HG02798 (cell line): Measurements from ENCODE around the gene TMEM219.
"Not testable (repeated sequence)": the region's sequence is repeated elsewhere in the genome, so short reads cannot be mapped to it uniquely, and the experiment has no call there.

ENCODE experiments used
- ATAC-seq: cut with Tn5 transposase; IDR thresholded peaks from one replicate; pipeline ENCODE4 v1.9.1; 2021; ENCODE audit warnings: mild to moderate bottlenecking; ENCODE audit not compliant: unreplicated experiment, poor library complexity

Gene TMEM219

DNA sequence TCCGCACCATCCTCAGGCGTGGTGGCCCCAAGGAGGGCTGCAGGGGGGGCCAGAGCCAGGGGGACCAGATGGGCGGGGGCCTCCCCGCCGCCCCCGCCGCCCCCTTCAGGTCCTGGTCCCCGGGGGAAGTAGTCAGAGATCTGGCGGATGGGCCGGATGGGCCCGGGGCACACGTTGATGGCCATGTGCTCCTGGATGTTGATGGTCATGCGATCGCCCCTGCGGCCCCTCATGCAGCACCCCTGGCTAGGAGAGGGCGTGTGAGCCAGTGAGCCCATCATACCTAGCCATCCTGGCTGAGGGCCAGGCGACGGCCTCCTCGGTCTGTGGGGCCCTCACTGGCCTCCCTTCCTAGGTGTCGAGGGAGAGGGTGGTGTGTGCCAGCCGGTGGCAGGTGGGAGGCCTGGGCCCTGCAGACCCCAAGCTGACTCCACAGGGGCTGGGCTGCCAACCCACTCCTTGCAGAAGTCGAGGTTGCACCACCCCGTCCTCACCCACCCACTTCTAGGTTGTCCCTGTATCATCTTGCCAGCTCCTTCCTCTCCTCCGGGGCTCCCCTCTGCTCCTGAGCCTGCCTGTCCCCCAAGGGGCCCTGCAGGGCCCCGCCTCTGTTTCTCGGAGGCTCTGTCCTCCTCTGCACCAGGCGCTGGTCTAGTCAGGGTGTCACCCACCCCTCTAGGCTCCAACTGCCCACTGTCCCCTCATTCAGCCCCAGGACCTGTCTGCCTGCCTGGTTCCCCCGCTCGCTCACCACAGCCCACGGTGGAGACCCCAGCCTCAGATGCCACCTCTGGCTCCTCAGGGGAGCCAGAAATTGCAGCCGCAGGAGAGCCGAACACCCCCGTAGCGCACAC is 48.3 kb downstream of the TMEM219 start:
- no peak for ATAC-seq

DNA sequence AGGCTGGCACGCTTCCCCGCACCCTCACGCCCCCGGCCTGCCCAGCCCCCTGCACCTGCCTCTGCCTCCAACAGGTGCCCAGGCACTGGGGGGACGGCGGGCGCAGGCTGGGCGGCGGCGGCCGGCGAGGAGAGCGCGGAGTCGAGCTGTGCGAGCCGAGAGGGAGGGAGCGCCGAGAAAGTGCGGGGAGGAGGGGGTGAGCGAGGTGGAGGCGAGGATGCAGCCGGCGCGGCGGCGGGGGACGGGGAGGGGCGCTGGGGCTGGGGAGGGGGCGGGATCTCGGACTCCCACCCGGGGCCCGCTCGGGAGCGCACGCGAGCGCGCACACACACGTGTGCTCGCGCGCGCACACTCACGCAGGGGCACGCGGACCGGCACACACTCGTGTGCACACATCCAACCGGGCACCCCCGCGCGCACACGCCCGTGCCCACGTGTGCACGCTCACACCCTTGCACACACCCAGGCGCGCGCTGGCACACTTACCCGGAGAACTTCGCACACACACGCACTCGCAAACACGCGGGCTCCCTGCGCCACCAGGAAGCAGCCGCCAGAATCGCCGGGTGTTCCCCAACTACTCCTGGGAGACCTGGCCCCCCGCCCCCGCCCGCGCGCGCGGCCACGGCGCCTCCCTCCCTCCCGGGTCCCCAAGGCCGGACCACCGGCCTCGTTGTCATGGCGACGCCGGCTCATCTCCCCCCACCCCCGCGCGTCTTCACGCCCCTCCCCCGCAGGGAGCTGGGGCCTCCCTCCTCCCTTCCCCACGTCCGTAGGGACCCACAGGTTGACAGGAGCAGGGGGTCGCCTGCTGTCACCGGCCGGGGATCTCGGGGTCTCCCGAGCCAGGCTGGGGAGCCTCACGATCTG is 49.2 kb downstream of the TMEM219 start, which contains the start of gene DOC2A:
Gene DOC2A (minus strand): TSS at position 184 of the 870 bp plus-strand sequence. CDS start 805 bp downstream, outside the sequence.
- ATAC-seq = no peak

DNA sequence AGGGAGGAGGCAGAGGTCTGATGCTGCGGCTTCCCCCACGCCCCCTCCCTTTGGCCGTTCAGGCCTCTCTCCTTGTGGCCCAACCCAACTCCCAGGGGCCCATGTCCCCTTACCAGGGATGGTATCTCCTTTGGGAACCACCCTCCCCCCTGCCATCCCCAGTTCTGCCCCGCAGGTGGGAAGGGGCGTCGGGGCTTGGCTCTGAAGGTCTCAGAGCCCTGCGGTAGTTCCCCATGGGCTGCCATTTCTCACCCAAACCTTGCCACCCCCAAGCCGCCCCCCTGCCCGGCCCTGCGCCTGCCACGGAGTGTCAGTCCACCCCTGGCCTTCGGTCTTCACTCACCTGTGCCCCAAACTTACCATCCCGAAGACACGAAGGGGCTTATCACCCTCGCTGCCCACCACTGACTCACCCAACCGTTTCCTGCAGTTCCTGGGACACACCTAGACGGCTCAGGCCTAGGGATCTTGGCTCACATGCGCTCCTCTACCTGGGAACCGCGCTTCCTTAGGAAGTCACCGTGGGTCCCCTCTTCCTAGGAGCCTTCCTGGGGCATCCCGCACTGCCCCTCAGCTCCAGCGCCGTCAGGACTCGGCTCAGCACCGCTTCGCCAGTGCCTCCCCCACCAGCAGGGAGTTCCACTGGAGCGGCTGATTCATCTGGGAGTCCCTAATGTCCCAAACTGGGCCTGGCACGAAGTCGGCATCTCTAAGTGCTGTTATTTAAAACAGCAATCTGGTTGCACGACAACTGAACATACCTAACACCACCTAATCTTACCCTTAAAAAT is 50.0 kb downstream of the TMEM219 start:
- ATAC-seq = no peak

DNA sequence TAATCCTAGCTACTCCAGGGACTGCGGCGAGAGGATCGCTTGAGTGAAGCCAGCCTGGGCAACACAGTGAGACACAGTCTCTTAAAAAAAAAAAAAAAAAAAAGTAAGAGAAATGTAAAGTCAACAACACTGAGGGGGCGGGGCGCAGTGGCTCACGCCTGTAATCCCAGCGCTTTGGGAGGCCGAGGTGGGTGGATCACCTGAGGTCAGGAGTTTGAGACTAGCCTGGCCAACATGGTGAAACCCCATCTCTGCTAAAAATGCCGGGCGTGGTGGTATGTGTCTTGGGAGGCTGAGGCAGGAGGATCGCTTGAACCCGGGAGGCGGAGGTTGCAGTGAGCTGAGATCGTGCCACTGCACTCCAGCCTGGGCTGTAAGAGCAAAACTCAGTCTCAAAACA is 50.7 kb downstream of the TMEM219 start:
- not testable (repeated sequence) for ATAC-seq

DNA sequence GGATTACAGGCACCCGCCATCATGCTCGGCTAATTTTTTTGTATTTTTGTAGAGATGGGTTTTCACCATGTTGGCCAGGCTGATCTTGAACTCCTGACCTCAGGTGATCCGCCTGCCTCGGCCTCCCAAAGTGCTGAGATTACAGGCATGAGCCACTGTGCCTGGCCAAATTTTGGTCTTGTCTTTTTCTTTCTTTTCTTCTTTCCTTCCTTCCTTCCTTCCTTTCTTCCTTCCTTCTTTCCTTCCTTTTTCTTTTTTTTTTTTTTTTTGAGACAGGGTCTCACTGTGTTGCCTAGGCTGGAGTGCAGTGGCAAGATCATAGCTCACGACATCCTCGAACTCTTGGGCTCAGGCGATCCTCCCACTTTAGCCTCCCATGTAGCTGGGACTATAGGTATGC is 53.6 kb downstream of the TMEM219 start:
- not testable (repeated sequence) for ATAC-seq

DNA sequence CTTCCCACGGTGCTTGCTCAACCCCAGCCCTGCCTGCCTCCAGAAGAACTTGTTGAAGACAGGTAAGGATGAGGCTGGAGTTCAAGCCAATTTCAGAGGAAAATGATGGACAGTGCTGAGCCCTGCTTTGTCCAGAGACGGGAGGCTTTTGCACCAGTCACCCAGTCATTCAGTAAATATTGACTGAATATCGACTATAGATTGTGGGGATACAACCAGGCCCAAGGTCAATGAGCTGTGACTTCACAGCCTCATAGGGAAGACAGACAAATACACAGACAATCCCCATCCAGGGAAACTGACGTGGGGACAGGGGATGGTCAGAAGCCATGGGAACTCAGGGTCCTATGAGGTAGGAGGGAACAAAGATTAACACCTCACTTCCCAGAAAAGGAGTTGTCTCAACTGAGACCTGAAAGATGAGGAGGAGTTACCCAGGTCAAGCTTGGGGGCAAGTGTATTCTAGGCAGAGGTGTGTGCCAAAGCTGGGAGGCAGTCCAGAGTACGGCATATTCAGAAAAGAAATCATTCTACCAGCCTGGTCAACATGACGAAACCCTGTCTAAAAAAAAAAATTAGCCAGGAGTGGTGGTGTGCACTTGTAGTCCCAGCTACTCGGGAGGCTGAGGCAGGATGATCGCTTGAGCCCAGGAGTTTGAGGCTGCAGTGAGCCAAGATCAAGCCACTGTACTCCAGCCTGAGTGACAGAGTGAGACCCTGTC is 54.8 kb downstream of the TMEM219 start:
- ATAC-seq = no peak

DNA sequence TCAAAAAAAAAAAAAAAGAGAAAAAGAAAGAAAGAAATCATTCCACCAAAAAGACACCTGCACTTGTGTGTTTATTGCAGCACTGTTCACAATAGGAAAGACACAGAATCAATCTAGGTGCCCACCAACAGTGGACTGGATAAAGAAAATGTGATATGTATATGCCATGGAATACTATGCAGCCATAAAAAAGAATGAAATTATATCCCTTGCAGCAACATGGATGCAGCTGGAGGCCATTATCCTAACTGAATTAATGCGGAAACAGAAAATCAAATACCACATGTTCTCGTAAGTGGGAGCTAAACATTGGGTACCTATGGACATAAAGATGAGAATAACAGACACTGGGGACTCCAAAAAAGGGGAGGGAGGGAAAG is 55.4 kb downstream of the TMEM219 start:
- ATAC-seq = no peak

DNA sequence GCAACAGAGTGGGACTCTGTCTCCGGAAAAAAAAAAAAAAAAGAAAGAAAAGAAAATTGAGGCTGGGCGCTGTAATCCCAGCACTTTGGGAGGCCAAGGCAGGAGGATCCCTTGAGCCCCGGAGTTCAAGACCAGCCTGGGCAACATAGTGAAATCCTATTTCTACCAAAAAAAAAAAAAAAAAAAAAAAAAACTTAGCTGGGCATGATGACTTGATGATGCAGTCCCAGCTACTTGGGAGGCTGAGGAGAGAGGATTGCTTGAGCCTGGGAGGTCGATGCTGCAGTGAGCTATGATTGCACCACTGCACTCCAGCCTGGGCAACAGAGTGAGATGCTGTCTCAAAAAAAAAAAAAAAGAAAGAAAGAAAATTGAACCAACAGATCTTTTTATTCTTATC is 56.1 kb downstream of the TMEM219 start:
- ATAC-seq = not testable (repeated sequence)

DNA sequence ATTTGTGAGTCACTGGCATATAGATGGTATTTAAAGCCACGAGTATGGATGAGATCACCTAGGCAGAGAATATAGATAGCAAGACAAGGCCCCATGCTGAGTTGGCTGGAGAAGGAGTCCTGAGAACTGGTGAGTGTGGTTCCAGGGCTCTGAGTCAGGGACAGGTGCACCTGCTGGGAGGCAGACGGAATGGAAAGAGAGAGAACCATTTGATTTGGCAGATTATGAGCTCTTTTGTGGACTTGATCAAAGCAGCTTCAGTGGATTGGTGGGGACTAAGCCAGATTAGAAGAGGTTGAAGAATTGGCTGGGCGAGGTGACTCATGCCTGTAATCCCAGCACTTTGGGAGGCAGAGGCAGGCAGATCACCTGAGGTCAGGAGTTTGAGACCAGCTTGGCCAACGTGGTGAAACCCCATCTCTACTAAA is 56.9 kb downstream of the TMEM219 start:
- ATAC-seq = no peak
